Activated CD8-positive, alpha-beta T cell treated with anti-CD3 and anti-CD28 coated beads for 36 hours (primary cell): ENCODE results near the gene HSD3B2. TPM values are rescaled to one million over a fixed set of nuclear protein-coding genes. Genes with fewer than 3 reads are reported as not detected.

Experiments
- ATAC-seq: fragments of 200-7000 bp; cut with Tn5 transposase; one replicate; pipeline ENCODE4 v1.10.0; 2021; ENCODE audit warnings: mild to moderate bottlenecking, moderate library complexity
- CTCF ChIA-PET: fragments of 350-600 bp; sonication (Branson Sonifier 250); formaldehyde crosslinking; loops from one replicate; lab custom pipeline; 2021; ENCODE audit warnings: antibody characterized with exemption; lab: Charles Lee
- POLR2A ChIA-PET: fragments of 350-600 bp; sonication (Branson Sonifier 250); formaldehyde crosslinking; loops from one replicate; lab custom pipeline; 2021; ENCODE audit warnings: antibody characterized with exemption; lab: Charles Lee
- DNase-seq: peaks from one replicate; pipeline ENCODE4 v3.0.0-alpha.2; 2020
- H3K27ac Mint-ChIP-seq: one replicate; pipeline ENCODE4 v1.8.0; 2021; ENCODE audit warnings: mild to moderate bottlenecking, mixed read lengths
- H3K27me3 Mint-ChIP-seq: one replicate; pipeline ENCODE4 v1.8.0; 2021; ENCODE audit warnings: mixed read lengths
- H3K36me3 Mint-ChIP-seq: one replicate; pipeline ENCODE4 v1.8.0; 2021; ENCODE audit warnings: low read depth, mixed read lengths
- H3K4me1 Mint-ChIP-seq: one replicate; pipeline ENCODE4 v1.8.0; 2021; ENCODE audit warnings: low read depth, mixed read lengths
- H3K4me3 Mint-ChIP-seq: one replicate; pipeline ENCODE4 v1.8.0; 2021; ENCODE audit warnings: mild to moderate bottlenecking, moderate library complexity, mixed read lengths
- H3K9me3 Mint-ChIP-seq: one replicate; pipeline ENCODE4 v1.8.0; 2021; ENCODE audit warnings: mixed read lengths
- intact Hi-C: fragments of 100-400 bp; cut with micrococcal nuclease; formaldehyde crosslinking; loops from one replicate; pipeline ENCODE4 v1.10.0; 2022
- total RNA-seq, 2 experiments: library from RNA; stranded (reverse); gene quantifications; one replicate each; pipeline ENCODE4 v1.2.3, GENCODE V29; 2021
- TF ChIP-seq, protein P1 (sequence below): fragments of 200-600 bp; IDR thresholded peaks from one replicate; pipeline ENCODE4 v1.8.0; 2022; ENCODE audit warnings: antibody characterized with exemption, mild to moderate bottlenecking

The HSD3B2 gene
- total RNA-seq, 2 experiments from 2014 or later, result not detected

DNA sequence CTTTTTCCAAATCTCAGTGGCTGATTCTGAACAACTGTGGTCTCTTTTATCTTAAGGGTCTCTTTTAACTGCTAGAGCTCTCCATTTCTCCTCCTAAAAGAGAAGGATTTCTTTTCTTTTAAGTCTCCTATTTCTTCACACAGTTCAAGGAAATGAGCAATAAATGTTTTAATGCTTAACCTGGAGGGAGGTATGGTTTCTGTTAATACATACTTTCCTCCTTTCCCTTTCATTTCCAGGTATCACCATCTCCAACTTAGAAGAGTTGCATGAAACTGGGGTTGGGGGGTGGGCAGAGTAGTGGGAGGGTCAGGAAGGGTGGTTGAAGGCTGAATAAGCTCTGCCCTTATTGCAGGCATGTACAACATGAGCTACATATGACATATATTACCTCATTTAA, 31.4 kb downstream of the HSD3B2 start:
- H3K4me1 Mint-ChIP-seq, result no peaks in the 10 kb centered on the region
- H3K9me3 Mint-ChIP-seq, result no peaks in the 10 kb centered on the region
- ATAC-seq (no peak), DNase-seq (no peak)
- TF ChIP-seq, protein P1, sequence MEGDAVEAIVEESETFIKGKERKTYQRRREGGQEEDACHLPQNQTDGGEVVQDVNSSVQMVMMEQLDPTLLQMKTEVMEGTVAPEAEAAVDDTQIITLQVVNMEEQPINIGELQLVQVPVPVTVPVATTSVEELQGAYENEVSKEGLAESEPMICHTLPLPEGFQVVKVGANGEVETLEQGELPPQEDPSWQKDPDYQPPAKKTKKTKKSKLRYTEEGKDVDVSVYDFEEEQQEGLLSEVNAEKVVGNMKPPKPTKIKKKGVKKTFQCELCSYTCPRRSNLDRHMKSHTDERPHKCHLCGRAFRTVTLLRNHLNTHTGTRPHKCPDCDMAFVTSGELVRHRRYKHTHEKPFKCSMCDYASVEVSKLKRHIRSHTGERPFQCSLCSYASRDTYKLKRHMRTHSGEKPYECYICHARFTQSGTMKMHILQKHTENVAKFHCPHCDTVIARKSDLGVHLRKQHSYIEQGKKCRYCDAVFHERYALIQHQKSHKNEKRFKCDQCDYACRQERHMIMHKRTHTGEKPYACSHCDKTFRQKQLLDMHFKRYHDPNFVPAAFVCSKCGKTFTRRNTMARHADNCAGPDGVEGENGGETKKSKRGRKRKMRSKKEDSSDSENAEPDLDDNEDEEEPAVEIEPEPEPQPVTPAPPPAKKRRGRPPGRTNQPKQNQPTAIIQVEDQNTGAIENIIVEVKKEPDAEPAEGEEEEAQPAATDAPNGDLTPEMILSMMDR, result no peak
- H3K36me3 Mint-ChIP-seq, result no peaks in the 10 kb centered on the region
- POLR2A ChIA-PET, result no interaction called here
- no peak overlapping the region for H3K4me3 Mint-ChIP-seq
- H3K27ac Mint-ChIP-seq, result no peak overlapping the region
- intact Hi-C loops, result no loop called here
- peaks cover 3% of the 10 kb centered on the region for H3K27me3 Mint-ChIP-seq
- CTCF ChIA-PET, result no interaction called here

DNA sequence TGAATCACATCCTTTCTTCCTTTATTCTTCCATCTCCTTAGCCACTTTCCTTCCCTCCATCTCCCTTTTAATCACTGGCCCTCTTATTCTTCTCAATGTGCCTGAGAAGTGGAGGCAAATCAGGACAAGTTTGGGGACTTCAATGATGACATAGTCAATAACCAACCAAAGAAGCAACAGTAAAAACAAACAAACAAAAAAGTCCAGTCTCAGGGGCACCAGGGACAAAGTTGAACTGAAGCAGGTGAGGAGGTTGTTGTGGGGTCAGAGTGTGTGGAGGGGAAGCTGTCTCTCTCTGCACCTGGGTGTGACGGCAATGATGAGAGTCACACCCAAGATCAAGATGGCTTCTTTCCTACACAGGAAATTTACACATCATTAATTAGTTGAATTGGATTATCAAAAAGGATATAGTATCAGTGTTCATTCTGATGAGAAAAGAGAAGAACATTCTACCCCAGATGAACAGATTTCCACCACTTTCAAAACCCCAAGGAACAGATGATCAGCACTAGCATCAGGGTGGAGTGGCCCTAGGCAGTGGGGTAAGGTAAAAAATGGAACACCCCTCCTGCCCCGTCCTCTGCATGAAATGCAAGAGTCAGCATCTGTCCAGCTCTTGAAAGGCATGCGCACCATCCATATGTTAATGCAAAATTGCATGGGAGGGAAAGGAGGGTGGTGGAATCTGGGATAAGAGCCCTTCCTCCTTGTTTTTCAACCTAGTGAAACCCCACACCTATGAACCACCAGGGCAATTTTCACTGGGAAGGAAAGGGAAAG, 32.6 kb downstream of the HSD3B2 start:
- TF ChIP-seq, protein P1, result no peak
- Mint-ChIP-seq H3K9me3 (no peaks in the 10 kb centered on the region), H3K4me1 (no peaks in the 10 kb centered on the region), H3K27ac (no peak overlapping the region), H3K27me3 (peaks cover 1% of the 10 kb centered on the region), H3K36me3 (no peaks in the 10 kb centered on the region), H3K4me3 (no peak overlapping the region)
- intact Hi-C loops, result no loop called here
- no peak for ATAC-seq
- no peak for DNase-seq
- CTCF ChIA-PET, result no interaction called here
- POLR2A ChIA-PET, result no interaction called here

DNA sequence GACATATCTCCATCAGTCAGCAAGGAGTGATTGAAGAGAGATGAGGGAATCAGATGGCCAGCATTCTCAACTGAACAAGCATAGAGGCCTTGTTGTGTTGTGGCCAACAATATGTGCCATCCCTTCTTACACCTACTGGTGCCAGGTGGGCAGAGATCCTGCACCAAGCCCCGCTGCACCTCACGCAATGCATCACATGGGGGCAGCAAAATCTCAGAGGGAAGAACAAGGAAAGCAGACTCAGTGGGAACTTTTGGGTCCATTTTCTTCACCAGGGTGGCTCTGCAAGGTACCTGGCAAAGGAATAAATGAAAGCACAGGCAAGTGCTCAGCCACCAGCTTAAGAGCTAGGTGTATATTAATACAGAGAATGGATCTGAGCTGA, 33.2 kb downstream of the HSD3B2 start:
- H3K36me3 Mint-ChIP-seq, result no peaks in the 10 kb centered on the region
- DNase-seq (no peak), ATAC-seq (no peak)
- peaks cover 2% of the 10 kb centered on the region for H3K4me1 Mint-ChIP-seq
- no peaks in the 10 kb centered on the region for H3K9me3 Mint-ChIP-seq
- no peaks in the 10 kb centered on the region for H3K27me3 Mint-ChIP-seq
- POLR2A ChIA-PET, result no interaction called here
- TF ChIP-seq, protein P1, result no peak
- intact Hi-C loops, result no loop called here
- CTCF ChIA-PET, result no interaction called here
- no peak overlapping the region for H3K4me3 Mint-ChIP-seq
- H3K27ac Mint-ChIP-seq, result no peak overlapping the region

DNA sequence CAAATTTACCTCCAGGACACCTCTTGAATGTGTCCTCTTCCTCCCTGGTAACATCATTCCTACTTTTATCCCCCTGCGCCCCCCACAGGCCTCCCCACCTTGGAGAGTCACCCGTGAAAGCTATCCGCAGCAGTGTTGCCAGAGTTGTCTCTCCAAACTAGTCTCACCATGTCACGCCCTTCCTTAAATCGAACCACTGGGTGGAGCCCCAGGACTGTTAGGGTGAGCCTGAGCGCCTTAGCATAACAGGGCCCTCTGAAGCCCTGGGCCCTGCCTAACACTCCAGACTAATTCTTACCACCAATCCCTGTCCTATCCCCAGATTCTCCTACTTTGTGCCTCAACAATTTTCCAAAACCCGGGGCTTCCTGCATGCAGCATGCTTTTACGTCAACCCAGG, 35.0 kb downstream of the HSD3B2 start:
- TF ChIP-seq, protein P1, result no peak
- ChIA-PET CTCF (no interaction called here), POLR2A (no interaction called here)
- intact Hi-C loops, result no loop called here
- H3K27me3 Mint-ChIP-seq, result no peaks in the 10 kb centered on the region
- H3K4me1 Mint-ChIP-seq, result peaks cover 3% of the 10 kb centered on the region
- H3K4me3 Mint-ChIP-seq, result no peak overlapping the region
- DNase-seq (no peak), ATAC-seq (no peak)
- no peak overlapping the region for H3K27ac Mint-ChIP-seq
- H3K9me3 Mint-ChIP-seq, result no peaks in the 10 kb centered on the region
- H3K36me3 Mint-ChIP-seq, result no peaks in the 10 kb centered on the region

DNA sequence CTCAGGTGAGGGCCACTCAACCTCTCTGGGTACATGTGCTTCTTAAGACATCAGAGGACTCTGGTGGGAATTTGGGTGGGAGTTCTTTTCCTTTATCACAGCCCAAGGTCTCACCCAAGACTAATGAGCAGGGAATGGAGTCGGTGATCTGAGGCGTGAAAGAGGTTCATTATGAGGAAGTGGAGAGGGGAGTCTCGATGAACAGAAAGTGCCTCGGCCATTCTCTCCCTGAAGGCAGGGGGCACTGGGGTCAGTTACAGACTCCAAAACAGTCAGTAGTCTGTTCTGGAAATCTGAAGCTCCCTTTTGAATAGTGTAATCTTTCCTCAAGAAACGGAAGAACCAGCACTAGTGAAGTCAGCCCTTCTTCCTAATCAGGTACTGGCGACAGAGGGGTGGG, 36.2 kb downstream of the HSD3B2 start:
- no peak overlapping the region for H3K27ac Mint-ChIP-seq
- POLR2A ChIA-PET, result no interaction called here
- no peak for DNase-seq

More for the DNA sequence above, 36.2 kb downstream of the HSD3B2 start:
- Mint-ChIP-seq H3K4me1 (peaks cover 3% of the 10 kb centered on the region), H3K27me3 (no peaks in the 10 kb centered on the region), H3K36me3 (no peaks in the 10 kb centered on the region), H3K9me3 (no peaks in the 10 kb centered on the region), H3K4me3 (no peak overlapping the region)
- ATAC-seq, result no peak
- TF ChIP-seq, protein P1, result no peak
- intact Hi-C loops, result no loop called here
- CTCF ChIA-PET, result no interaction called here
